Heart right ventricle (tissue), 16 donors: ENCODE measurements around the gene HCFC2. TPM values are rescaled to one million over a fixed set of nuclear protein-coding genes. Genes with fewer than 3 reads are reported as not detected.

Experiments
- ATAC-seq, 8 donors: fragments of 200-7000 bp; cut with Tn5 transposase; one replicate each; pipeline ENCODE4 v1.9.1; 2020; ENCODE audit warnings: mild to moderate bottlenecking in 8 of 8, moderate library complexity in 8 of 8, moderate number of reproducible peaks in 1 of 8
- DNase-seq, 2 donors: peaks; one replicate each; pipeline ENCODE4 v3.0.0-alpha.2; 2020
- H3K27ac ChIP-seq, 10 donors: fragments of 200-600 bp; sonication (generic) in 2 of 10; one replicate each; pipeline versions ENCODE4 v1.5.0 to v1.8.0; 2020 to 2022; ENCODE audit warnings: mild to moderate bottlenecking in 3 of 10
- H3K27me3 ChIP-seq, 7 donors: fragments of 200-600 bp; one replicate each; pipeline ENCODE4 v1.8.0; 2021 to 2022; ENCODE audit warnings: mild to moderate bottlenecking in 2 of 7
- H3K36me3 ChIP-seq, 9 donors: fragments of 200-600 bp; sonication (generic) in 1 of 9; one replicate each; pipeline versions ENCODE4 v1.5.0 to v1.8.0; 2020 to 2022; ENCODE audit warnings: mild to moderate bottlenecking in 2 of 9
- H3K4me1 ChIP-seq, 9 donors: fragments of 200-600 bp; sonication (generic) in 1 of 9; one replicate each; pipeline versions ENCODE4 v1.5.0 to v1.8.0; 2020 to 2022; ENCODE audit warnings: mild to moderate bottlenecking in 4 of 9
- H3K4me3 ChIP-seq, 10 donors: fragments of 200-600 bp; sonication (generic) in 2 of 10; one replicate each; pipeline versions ENCODE4 v1.5.0 to v1.8.0; 2020 to 2022; ENCODE audit warnings: mild to moderate bottlenecking in 7 of 10, moderate library complexity in 2 of 10
- H3K9me3 ChIP-seq, 11 donors: fragments of 200-600 bp in 10 of 11; sonication (generic) in 2 of 11; one replicate each; pipeline versions ENCODE4 v1.5.0 to v1.8.0; 2013 to 2022; ENCODE audit warnings: mild to moderate bottlenecking in 2 of 11, control low read depth in 1 of 11, moderate library complexity in 1 of 11
- CTCF ChIP-seq, 9 donors: fragments of 200-600 bp; sonication (generic) in 2 of 9; IDR thresholded peaks; one replicate each; pipeline versions ENCODE4 v1.5.0 to v1.8.0; 2021 to 2022; ENCODE audit warnings: antibody characterized with exemption in 9 of 9, mild to moderate bottlenecking in 5 of 9, moderate library complexity in 1 of 9
- WGBS, 2 donors: extraction: QIAGEN DNeasy Blood & Tissue Kit; methylation state at CpG; one replicate each; pipeline ENCODE4 v1.1.7; 2013; ENCODE audit warnings: inconsistent platforms in 1 of 2; 5-methylcytosine and 5-hydroxymethylcytosine counted together
- intact Hi-C, 10 donors: fragments of 100-400 bp; cut with DNase I; formaldehyde crosslinking; loops; one replicate each; pipeline versions ENCODE4 v1.11.1 to v1.14.2; 2022
- polyA plus RNA-seq, 2 donors: library from polyadenylated mRNA; stranded (reverse); fragments of 200-250 nt; gene quantifications; one replicate each; pipeline ENCODE4 v1.2.3, GENCODE V29; 2013
- total RNA-seq, 10 donors: library from RNA; stranded (reverse); fragmentation: NEBNext Ultra II Directional in 3 of 10; extraction: Animal tissue kit (Norgen Biotek cat#: 25700) in 3 of 10; gene quantifications; one replicate each; pipeline versions ENCODE4 v1.2.1 to v1.2.4, GENCODE V29; 2021 to 2023
- donor health status: Arrhythmogenic right ventricular cardiomyopathy.
- donor health status: ischemic (EF 13 %, LVEDD 7.1; RV severe dilation, severe dysfunction).
- donor health status: healthy with polysubstance abuse.
- donor health status: DM: no; HTN: yes; CAD: no.
- donor health status: DM: no; HTN: no; CAD: no.
- donor health status: ischemic (EF 25% LVEDD 6.9; RV normal size, moderate dysfunction).
- donor health status: ischemic (EF 25% LVEDD 5.7; RV mildly dilated, moderate dysfunction).
- donor health status: healthy.
- donor health status: DM: yes; HTN: yes; CAD: no.
- donor health status: Ischemic cardiomyopathy.
- donor health status: ischemic (EF 35%, LVEDD 5.7; RV mildly dilated, moderate dysfunction).
- donor health status: nonischemic (EF 11% LVEDD 7.7; RV severe dilation, severe dysfunction).
- donor health status: DM: yes; HTN: yes; CAD: no.
- donor health status: PGD.
- donor health status: ischemic (EF 29% LVEDD 5.4; RV normal size, mild dysfunction).
- donor health status: nonischemic (EF 23%, LVEDD 6.1; RV moderate dilation, normal function).

HCFC2 gene
- total and polyA plus RNA-seq, 12 donors = 5.1 to 13.6 (median 11.2) TPM

DNA sequence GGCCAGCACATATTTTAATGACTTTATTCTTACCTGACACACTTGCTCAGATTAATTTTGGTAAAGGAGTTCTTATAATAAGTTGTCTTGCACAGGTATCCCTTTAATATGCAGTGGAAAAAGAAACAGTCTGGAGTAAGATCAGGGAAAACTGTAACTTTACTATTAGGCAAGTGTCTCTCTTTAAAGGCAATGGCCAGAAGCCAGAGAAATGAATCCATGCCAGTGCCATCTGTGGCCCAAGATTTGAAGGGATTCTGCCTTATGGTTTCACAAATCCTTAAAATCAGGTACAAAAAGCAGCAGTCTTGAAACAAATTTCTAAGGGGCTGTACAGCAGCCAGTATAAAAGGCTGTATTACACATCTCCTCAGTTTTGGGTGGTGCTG is 51.2 kb downstream of the HCFC2 start:
- DNase-seq = no peak
- ATAC-seq = peak in 1 of 8 donors; percentile 25
- intact Hi-C loops = no loop called here
- peaks cover 0 to 17% (median 3%) of the 10 kb centered on the region in 9 donors for H3K4me1 ChIP-seq
- H3K27me3 ChIP-seq = no peaks in the 10 kb centered on the region
- H3K36me3 ChIP-seq = peaks cover 0 to 68% (median 15%) of the 10 kb centered on the region in 9 donors
- no peaks in the 10 kb centered on the region for H3K9me3 ChIP-seq
- no peak overlapping the region for H3K4me3 ChIP-seq
- H3K27ac ChIP-seq = no peak overlapping the region
- TF ChIP-seq CTCF (IDR thresholded peaks at IDR 0.05) = no peak

- H3K9me3 ChIP-seq = no peaks in the 10 kb centered on the region
- peaks cover 0 to 22% (median 8%) of the 10 kb centered on the region in 9 donors for H3K4me1 ChIP-seq
- no peak for TF ChIP-seq CTCF (IDR thresholded peaks at IDR 0.05)
- no peak for DNase-seq
- intact Hi-C loops = no loop called here
- H3K36me3 ChIP-seq = peaks cover 0 to 98% (median 32%) of the 10 kb centered on the region in 9 donors
- ATAC-seq = peak in 2 of 8 donors; percentile 56 to 62
- H3K27me3 ChIP-seq = no peaks in the 10 kb centered on the region
- H3K4me3 ChIP-seq = no peak overlapping the region
- H3K27ac ChIP-seq = peak overlapping the region in 5 of 10 donors; percentile 5 to 47 (median 29)
Observed at GRCh38 chr12:104121001-104121400, 56.7 kb downstream of the HCFC2 start.

- H3K27ac ChIP-seq = peak overlapping the region in 1 of 10 donors; percentile 15
- WGBS, 2 donors = 94 to 98% methylated on average over 9 of the region's 9 CpGs
- ATAC-seq = no peak
- no peak for TF ChIP-seq CTCF (IDR thresholded peaks at IDR 0.05)
- no peaks in the 10 kb centered on the region for H3K27me3 ChIP-seq
- intact Hi-C loops = no loop called here
- H3K36me3 ChIP-seq = peaks cover 0 to 100% (median 37%) of the 10 kb centered on the region in 9 donors
- no peak overlapping the region for H3K4me3 ChIP-seq
- H3K4me1 ChIP-seq = peaks cover 0 to 12% (median 8%) of the 10 kb centered on the region in 9 donors
- DNase-seq = no peak
- H3K9me3 ChIP-seq = no peaks in the 10 kb centered on the region
Observed at GRCh38 chr12:104122298-104122697, 58.0 kb downstream of the HCFC2 start.

DNA sequence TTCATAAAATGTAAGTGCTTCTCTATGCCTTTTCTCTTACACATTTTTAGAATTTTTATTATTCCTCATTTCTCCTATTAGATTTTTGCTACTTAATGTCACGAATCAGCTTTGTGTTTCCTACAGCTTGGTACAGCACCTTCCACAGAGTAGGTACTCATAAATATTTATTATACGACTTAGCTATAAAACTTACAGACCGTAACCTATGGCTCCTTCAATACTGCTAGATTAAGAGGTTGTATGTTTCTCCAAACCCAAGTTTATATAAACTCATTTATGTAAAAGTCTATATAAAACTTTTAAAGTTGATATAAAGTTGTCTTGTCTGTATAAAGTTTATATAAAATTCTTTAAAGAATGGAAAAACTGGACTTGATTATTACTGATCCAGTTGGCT is 62.2 kb downstream of the HCFC2 start:
- no peak overlapping the region for H3K4me3 ChIP-seq
- no peaks in the 10 kb centered on the region for H3K27me3 ChIP-seq
- peaks cover 0 to 100% (median 35%) of the 10 kb centered on the region in 9 donors for H3K36me3 ChIP-seq
- TF ChIP-seq CTCF (IDR thresholded peaks at IDR 0.05) = no peak
- H3K9me3 ChIP-seq = no peaks in the 10 kb centered on the region
- no peak for ATAC-seq
- 96 to 97% methylated on average over 3 of the region's 3 CpGs for WGBS, 2 donors
- intact Hi-C loops = no loop called here
- H3K4me1 ChIP-seq = peaks cover 3 to 26% (median 15%) of the 10 kb centered on the region in 9 donors
- no peak for DNase-seq
- no peak overlapping the region for H3K27ac ChIP-seq
